CD14-positive monocyte (primary cell): ENCODE results near the gene ZNF726. TPM values are rescaled to one million over a fixed set of nuclear protein-coding genes. Genes with fewer than 3 reads are reported as not detected.

Source experiments
- DNase-seq, 3 donors: peaks; one replicate each; pipeline ENCODE4 v3.0.0-alpha.2; 2011 to 2022
- H2AFZ ChIP-seq: 2 replicates; pipeline ENCODE4 v1.6.0; 2012; ENCODE audit warnings: mild to moderate bottlenecking, low read depth, low read length, inconsistent platforms; ENCODE audit not compliant: insufficient read depth, poor library complexity, severe bottlenecking
- H3K27ac ChIP-seq, 2 donors: 1 replicate in 1 of 2; 2 replicates in 1 of 2; pipeline ENCODE4 v1.5.1; 2012 to 2013; ENCODE audit warnings: low read length in 2 of 2, control low read depth in 1 of 2, inconsistent platforms in 1 of 2, low read depth in 1 of 2, mild to moderate bottlenecking in 1 of 2
- H3K27me3 ChIP-seq, 2 donors: one replicate each; pipeline versions ENCODE4 v1.6.0 to v1.6.1; 2011 to 2013; ENCODE audit warnings: low read length in 2 of 2; ENCODE audit not compliant: control insufficient read depth in 2 of 2, insufficient read depth in 2 of 2
- H3K36me3 ChIP-seq, 2 donors: replicated peaks in 1 of 2; 1 replicate in 1 of 2; 2 replicates in 1 of 2; pipeline versions ENCODE4 v1.5.1 to v1.6.1; 2012 to 2013; ENCODE audit warnings: low read length in 2 of 2, control low read depth in 1 of 2, inconsistent platforms in 1 of 2, mild to moderate bottlenecking in 1 of 2; ENCODE audit not compliant: insufficient read depth in 2 of 2, control insufficient read depth in 1 of 2
- H3K4me1 ChIP-seq, 2 donors: 1 replicate in 1 of 2; 2 replicates in 1 of 2; pipeline versions ENCODE4 v1.5.1 to v1.6.1; 2012 to 2013; ENCODE audit warnings: low read length in 2 of 2, control low read depth in 1 of 2, inconsistent platforms in 1 of 2, mild to moderate bottlenecking in 1 of 2, moderate library complexity in 1 of 2; ENCODE audit not compliant: insufficient read depth in 2 of 2, control insufficient read depth in 1 of 2
- H3K4me2 ChIP-seq: replicated peaks from 2 replicates; pipeline ENCODE3; 2012; ENCODE audit warnings: low read length, moderate library complexity, mild to moderate bottlenecking; ENCODE audit not compliant: poor library complexity, severe bottlenecking; ENCODE audit errors: extremely low read depth
- H3K4me3 ChIP-seq, 3 experiments: fragments of 200-600 bp in 1 of 3; sonication (generic) in 1 of 3; replicated peaks in 1 of 3; 1 replicate in 2 of 3; 2 replicates in 1 of 3; pipeline ENCODE4 v1.5.1; 2011 to 2013; ENCODE audit warnings: low read length in 3 of 3, mild to moderate bottlenecking in 3 of 3, control low read depth in 2 of 3, low read depth in 2 of 3, inconsistent platforms in 1 of 3, moderate library complexity in 1 of 3
- H3K79me2 ChIP-seq: 2 replicates; pipeline ENCODE4 v1.6.0; 2012; ENCODE audit warnings: mild to moderate bottlenecking, control low read depth, inconsistent platforms, low read length, moderate library complexity; ENCODE audit not compliant: insufficient read depth
- H3K9ac ChIP-seq: 2 replicates; pipeline ENCODE4 v1.6.0; 2017; ENCODE audit warnings: low read length, mild to moderate bottlenecking; ENCODE audit not compliant: insufficient read depth, poor library complexity, severe bottlenecking
- H3K9me3 ChIP-seq, 2 donors: replicated peaks in 1 of 2; 1 replicate in 1 of 2; 2 replicates in 1 of 2; pipeline versions ENCODE4 v1.5.1 to v1.6.1; 2012 to 2013; ENCODE audit warnings: low read length in 2 of 2, control low read depth in 1 of 2; ENCODE audit not compliant: control insufficient read depth in 1 of 2, insufficient read depth in 1 of 2
- H4K20me1 ChIP-seq: 2 replicates; pipeline ENCODE4 v1.6.0; 2012; ENCODE audit warnings: mild to moderate bottlenecking, low read length, control low read depth, moderate library complexity; ENCODE audit not compliant: insufficient read depth
- H3K27ac Mint-ChIP-seq, 7 donors: one replicate each; pipeline ENCODE4 v1.8.0; 2020; ENCODE audit warnings: mild to moderate bottlenecking in 7 of 7, mixed read lengths in 7 of 7, moderate library complexity in 6 of 7, inconsistent platforms in 2 of 7
- H3K27me3 Mint-ChIP-seq, 3 donors: one replicate each; pipeline ENCODE4 v1.8.0; 2021 to 2022; ENCODE audit warnings: low read depth in 3 of 3, mild to moderate bottlenecking in 3 of 3, mixed read lengths in 3 of 3, moderate library complexity in 3 of 3, inconsistent platforms in 1 of 3
- H3K36me3 Mint-ChIP-seq, 2 donors: one replicate each; pipeline ENCODE4 v1.8.0; 2020; ENCODE audit warnings: mixed read lengths in 2 of 2, inconsistent platforms in 1 of 2, mild to moderate bottlenecking in 1 of 2
- H3K4me1 Mint-ChIP-seq: one replicate; pipeline ENCODE4 v1.8.0; 2020; ENCODE audit warnings: mild to moderate bottlenecking, mixed read lengths
- H3K4me3 Mint-ChIP-seq, 2 donors: one replicate each; pipeline ENCODE4 v1.8.0; 2020; ENCODE audit warnings: mild to moderate bottlenecking in 2 of 2, mixed read lengths in 2 of 2, moderate library complexity in 1 of 2
- H3K9me3 Mint-ChIP-seq, 7 donors: one replicate each; pipeline ENCODE4 v1.8.0; 2020 to 2022; ENCODE audit warnings: mixed read lengths in 7 of 7, mild to moderate bottlenecking in 6 of 7, moderate library complexity in 6 of 7, inconsistent platforms in 2 of 7
- WGBS: methylation state at CpG from one replicate; pipeline ENCODE4 v1.1.5; 2013; ENCODE audit warnings: missing lambda C conversion rate; ENCODE audit not compliant: insufficient coverage; 5-methylcytosine and 5-hydroxymethylcytosine counted together
- intact Hi-C, 2 donors: fragments of 100-400 bp; cut with micrococcal nuclease; formaldehyde crosslinking; loops; one replicate each; pipeline versions ENCODE4 v1.15.0 to v1.15.1; 2023
- polyA plus RNA-seq, 3 donors: library from polyadenylated mRNA; depleted of rRNA in 1 of 3; unstranded in 2 of 3; stranded (reverse) in 1 of 3; fragments of 300-500 nt in 2 of 3; fragments of >200 nt in 1 of 3; fragmentation: Illumina TruSeq in 2 of 3; gene quantifications; 1 replicate in 2 of 3; 2 replicates in 1 of 3; pipeline ENCODE4 v1.2.3, GENCODE V29; 2012 to 2021
- TF ChIP-seq, protein P1 (sequence below): fragments of 200-600 bp; IDR thresholded peaks from one replicate; pipeline ENCODE4 v1.8.0; 2022; ENCODE audit warnings: antibody characterized with exemption, mild to moderate bottlenecking

Gene ZNF726
- polyA plus RNA-seq, 3 donors = 0.10 to 0.34 (median 0.28) TPM

DNA sequence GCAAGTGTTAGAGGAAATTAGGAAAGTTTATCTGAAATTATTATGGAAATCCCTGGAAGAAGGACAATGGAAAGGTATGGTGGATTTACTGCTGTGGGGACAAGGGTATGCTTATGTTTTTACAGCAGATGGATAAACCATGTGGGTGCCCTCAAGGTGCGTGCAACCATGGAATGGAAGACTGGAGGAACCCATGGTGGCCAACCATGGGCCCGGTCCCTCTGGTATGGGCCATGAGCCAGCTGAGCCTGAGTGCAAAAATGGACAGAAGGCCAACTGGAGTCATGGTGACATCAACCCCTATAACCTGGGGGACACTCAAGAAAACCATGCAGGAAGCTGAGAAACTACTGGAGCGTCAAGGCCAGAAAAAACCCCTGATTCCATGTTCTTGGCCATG lies 46.1 kb upstream of the ZNF726 start:
- 84% methylated on average over 2 of the region's 3 CpGs for WGBS
- H3K9me3 Mint-ChIP-seq = peaks cover 19 to 55% (median 35%) of the 10 kb centered on the region in 7 donors
- intact Hi-C loops = no loop called here

GRCh38 chr19:23872282-23872919 lies 42.3 kb upstream of the ZNF726 start:
- Histone ChIP-seq H3K36me3 (no peaks in the 10 kb centered on the region), H3K9ac (no peak overlapping the region), H2AFZ (no peak overlapping the region), H3K9me3 (peaks cover 47% of the 10 kb centered on the region in 2 donors), H4K20me1 (no peaks in the 10 kb centered on the region), H3K4me3 (no peak overlapping the region), H3K27ac (no peak overlapping the region), H3K4me1 (no peaks in the 10 kb centered on the region), H3K27me3 (no peaks in the 10 kb centered on the region), H3K79me2 (no peaks in the 10 kb centered on the region), H3K4me2 (no peak overlapping the region)
- no CpG with 5 or more reads among the region's 1 CpG for WGBS
- intact Hi-C loops = no loop called here
- H3K9me3 Mint-ChIP-seq = peaks cover 16 to 53% (median 38%) of the 10 kb centered on the region in 7 donors
- H3K4me3 Mint-ChIP-seq = no peak overlapping the region
- no peaks in the 10 kb centered on the region for H3K36me3 Mint-ChIP-seq
- TF ChIP-seq, protein P1, sequence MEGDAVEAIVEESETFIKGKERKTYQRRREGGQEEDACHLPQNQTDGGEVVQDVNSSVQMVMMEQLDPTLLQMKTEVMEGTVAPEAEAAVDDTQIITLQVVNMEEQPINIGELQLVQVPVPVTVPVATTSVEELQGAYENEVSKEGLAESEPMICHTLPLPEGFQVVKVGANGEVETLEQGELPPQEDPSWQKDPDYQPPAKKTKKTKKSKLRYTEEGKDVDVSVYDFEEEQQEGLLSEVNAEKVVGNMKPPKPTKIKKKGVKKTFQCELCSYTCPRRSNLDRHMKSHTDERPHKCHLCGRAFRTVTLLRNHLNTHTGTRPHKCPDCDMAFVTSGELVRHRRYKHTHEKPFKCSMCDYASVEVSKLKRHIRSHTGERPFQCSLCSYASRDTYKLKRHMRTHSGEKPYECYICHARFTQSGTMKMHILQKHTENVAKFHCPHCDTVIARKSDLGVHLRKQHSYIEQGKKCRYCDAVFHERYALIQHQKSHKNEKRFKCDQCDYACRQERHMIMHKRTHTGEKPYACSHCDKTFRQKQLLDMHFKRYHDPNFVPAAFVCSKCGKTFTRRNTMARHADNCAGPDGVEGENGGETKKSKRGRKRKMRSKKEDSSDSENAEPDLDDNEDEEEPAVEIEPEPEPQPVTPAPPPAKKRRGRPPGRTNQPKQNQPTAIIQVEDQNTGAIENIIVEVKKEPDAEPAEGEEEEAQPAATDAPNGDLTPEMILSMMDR = no peak
- no peaks in the 10 kb centered on the region for H3K27me3 Mint-ChIP-seq
- H3K27ac Mint-ChIP-seq = no peak overlapping the region
- H3K4me1 Mint-ChIP-seq = no peaks in the 10 kb centered on the region
- no peak for DNase-seq

More for the DNA sequence above, 46.1 kb upstream of the ZNF726 start:
- no peak overlapping the region for H3K4me3 Mint-ChIP-seq
- Histone ChIP-seq H3K4me3 (no peak overlapping the region), H2AFZ (no peak overlapping the region), H3K27me3 (no peaks in the 10 kb centered on the region), H3K4me2 (no peak overlapping the region), H3K36me3 (no peaks in the 10 kb centered on the region), H3K9me3 (peaks cover 39 to 49% of the 10 kb centered on the region in 2 donors), H3K79me2 (no peaks in the 10 kb centered on the region), H3K9ac (no peak overlapping the region), H4K20me1 (no peaks in the 10 kb centered on the region), H3K4me1 (no peaks in the 10 kb centered on the region), H3K27ac (no peak overlapping the region)
- H3K36me3 Mint-ChIP-seq = no peaks in the 10 kb centered on the region
- TF ChIP-seq, protein P1 = no peak
- no peaks in the 10 kb centered on the region for H3K27me3 Mint-ChIP-seq
- H3K4me1 Mint-ChIP-seq = no peaks in the 10 kb centered on the region
- no peak for DNase-seq
- H3K27ac Mint-ChIP-seq = no peak overlapping the region
